AG04450 (cell line): ENCODE results near the gene NME4. TPM values are rescaled to one million over a fixed set of nuclear protein-coding genes. Genes with fewer than 3 reads are reported as not detected.
A peak's percentile ranks its signal among the peaks of the same experiment; 100 is the strongest.
"Not testable (repeated sequence)": the region's sequence is repeated elsewhere in the genome, so short reads cannot be mapped to it uniquely, and the experiment has no call there.

Experiments used
- CTCF ChIA-PET: fragments of 300-600, 350-600 bp; formaldehyde crosslinking; extraction: SDS; loops from one replicate; lab custom pipeline; 2022; ENCODE audit warnings: antibody characterized with exemption, inconsistent platforms; lab: Charles Lee
- POLR2A ChIA-PET: fragments of 350-600 bp; formaldehyde crosslinking; extraction: SDS; loops from one replicate; lab custom pipeline; 2021; ENCODE audit warnings: antibody characterized with exemption, inconsistent platforms; lab: Yijun Ruan, JAX
- DNase-seq: peaks from one replicate; pipeline ENCODE4 v3.0.0-alpha.2; 2011; ENCODE audit warnings: low read depth, low spot score
- H3K27ac ChIP-seq: one replicate; pipeline ENCODE4 v1.5.1; 2012; ENCODE audit warnings: low read depth, low read length, control low read depth
- H3K27me3 ChIP-seq: one replicate; pipeline ENCODE4 v1.6.0; 2012; ENCODE audit warnings: low read length; ENCODE audit not compliant: control insufficient read depth, insufficient read depth
- H3K4me3 ChIP-seq: 2 replicates; pipeline ENCODE4 v1.5.1; 2011; ENCODE audit warnings: mild to moderate bottlenecking, low read depth, low read length, control low read depth
- H3K9me3 ChIP-seq: 2 replicates; pipeline ENCODE4 v1.5.1; 2012; ENCODE audit warnings: low read length; ENCODE audit not compliant: control insufficient read depth, insufficient read depth
- polyA plus RNA-seq: library from polyadenylated mRNA; depleted of rRNA; stranded (reverse); fragments of >200 nt; gene quantifications from 2 replicates; pipeline ENCODE4 v1.2.3, GENCODE V29; 2011
- TF ChIP-seq, protein P1 (sequence below): IDR thresholded peaks from 2 replicates; pipeline ENCODE4 v1.5.1; 2011; ENCODE audit warnings: low read depth, low read length, control low read depth, inconsistent platforms

Gene NME4
- polyA plus RNA-seq, 1 experiment = 156 TPM

DNA sequence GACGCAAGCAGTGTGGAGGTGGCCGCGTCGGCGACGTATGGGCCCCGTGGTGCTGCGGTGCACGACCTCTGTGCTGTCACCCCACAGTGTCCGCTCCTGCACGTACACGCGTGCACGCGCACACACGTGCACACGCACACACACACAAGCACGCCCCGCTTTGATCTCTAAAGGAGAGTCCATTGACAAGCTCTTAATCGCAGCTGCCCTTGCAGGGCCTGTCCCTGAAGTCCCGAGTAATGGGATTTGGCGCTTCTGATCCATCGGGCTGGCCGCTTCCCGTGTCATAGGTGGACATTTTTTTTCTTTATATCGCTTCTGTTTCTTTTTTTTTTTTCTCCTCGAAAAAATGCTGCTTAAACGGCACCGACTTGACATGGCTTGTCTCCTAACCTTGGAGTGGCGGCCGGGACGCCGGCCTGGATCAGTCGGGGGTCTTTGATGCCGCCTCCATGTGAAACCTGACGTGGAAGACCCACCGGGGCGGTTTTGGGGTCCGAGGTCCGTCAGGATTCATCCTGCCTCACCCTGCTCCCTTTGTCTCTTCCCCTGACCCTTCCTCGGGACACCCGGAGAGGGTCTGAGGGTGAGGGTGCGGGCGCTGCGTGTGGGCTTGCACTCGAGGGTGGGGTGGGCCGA is 36.2 kb upstream of the NME4 start:
- TF ChIP-seq, protein P1, sequence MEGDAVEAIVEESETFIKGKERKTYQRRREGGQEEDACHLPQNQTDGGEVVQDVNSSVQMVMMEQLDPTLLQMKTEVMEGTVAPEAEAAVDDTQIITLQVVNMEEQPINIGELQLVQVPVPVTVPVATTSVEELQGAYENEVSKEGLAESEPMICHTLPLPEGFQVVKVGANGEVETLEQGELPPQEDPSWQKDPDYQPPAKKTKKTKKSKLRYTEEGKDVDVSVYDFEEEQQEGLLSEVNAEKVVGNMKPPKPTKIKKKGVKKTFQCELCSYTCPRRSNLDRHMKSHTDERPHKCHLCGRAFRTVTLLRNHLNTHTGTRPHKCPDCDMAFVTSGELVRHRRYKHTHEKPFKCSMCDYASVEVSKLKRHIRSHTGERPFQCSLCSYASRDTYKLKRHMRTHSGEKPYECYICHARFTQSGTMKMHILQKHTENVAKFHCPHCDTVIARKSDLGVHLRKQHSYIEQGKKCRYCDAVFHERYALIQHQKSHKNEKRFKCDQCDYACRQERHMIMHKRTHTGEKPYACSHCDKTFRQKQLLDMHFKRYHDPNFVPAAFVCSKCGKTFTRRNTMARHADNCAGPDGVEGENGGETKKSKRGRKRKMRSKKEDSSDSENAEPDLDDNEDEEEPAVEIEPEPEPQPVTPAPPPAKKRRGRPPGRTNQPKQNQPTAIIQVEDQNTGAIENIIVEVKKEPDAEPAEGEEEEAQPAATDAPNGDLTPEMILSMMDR = no peak
- ChIA-PET CTCF (interaction anchor here (0.6 to 2.7 kb wide), 2 partner anchors 161 to 254 kb away, joined by 5 to 30 read pairs; no protein-coding TSS in a partner anchor), POLR2A (no interaction called here)
- no peak for DNase-seq
- no peaks in the 10 kb centered on the region for H3K27me3 ChIP-seq
- no peaks in the 10 kb centered on the region; the same call in 1 of the 2 replicates for H3K9me3 ChIP-seq
- no peak overlapping the region for H3K4me3 ChIP-seq
- H3K27ac ChIP-seq = no peak overlapping the region

- ChIA-PET POLR2A (no interaction called here), CTCF (interaction anchor here (0.6 to 2.7 kb wide), 10 partner anchors 16 to 295 kb away, joined by 3 to 30 read pairs (median 4); no protein-coding TSS in a partner anchor)
- TF ChIP-seq, protein P1 = no peak
- Histone ChIP-seq H3K27ac (no peak overlapping the region), H3K9me3 (no peaks in the 10 kb centered on the region; the same call in 1 of the 2 replicates), H3K27me3 (no peaks in the 10 kb centered on the region), H3K4me3 (no peak overlapping the region)
- DNase-seq = no peak
These were observed 35.6 kb upstream of the NME4 start for GRCh38 chr16:361341-361871.

DNA sequence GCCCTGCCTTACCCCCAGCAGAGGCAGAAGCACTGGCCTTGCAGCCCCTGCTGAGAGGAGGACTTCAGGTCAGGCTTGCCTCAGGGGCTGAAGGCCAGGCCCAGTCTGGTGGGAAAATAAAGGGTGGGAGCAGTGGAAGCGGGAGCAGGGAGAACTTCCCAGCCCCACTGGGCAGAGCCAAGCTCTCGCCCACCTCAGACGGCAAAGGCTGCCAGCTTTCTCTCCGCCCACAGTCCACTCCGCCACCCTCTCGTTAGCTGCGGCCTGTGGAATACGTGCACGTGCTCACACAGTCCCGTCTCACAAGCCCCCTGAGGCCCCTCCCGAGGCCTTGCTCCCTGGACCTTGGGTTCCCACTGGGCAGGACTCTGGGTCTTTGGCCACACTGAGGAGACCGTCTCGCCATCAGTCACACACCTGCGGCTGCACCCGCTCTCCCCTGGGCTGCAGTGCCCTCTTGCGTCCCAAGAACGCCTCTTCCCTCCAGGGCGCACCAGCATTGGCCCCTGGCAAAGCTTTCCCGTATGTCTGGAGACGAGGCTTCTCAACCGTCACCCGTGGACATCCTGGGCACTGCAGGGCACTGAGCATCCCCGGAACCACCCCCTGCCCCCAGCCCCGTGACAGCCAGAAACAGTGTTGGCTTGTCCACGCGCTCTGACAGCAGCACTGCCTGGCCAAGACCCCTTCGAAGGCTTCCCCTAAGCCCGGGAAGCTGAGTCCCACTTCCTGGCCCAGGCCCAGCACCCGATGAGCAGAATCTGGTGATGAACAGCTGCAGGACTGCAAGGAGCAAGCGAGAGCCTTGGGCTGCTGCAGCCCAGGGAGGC is 34.9 kb upstream of the NME4 start:
- Histone ChIP-seq H3K27ac (no peak overlapping the region), H3K27me3 (no peaks in the 10 kb centered on the region), H3K4me3 (no peak overlapping the region), H3K9me3 (no peaks in the 10 kb centered on the region; the same call in 1 of the 2 replicates)
- CTCF ChIA-PET = interaction anchor here (0.6 to 2.7 kb wide), 21 partner anchors 8 to 299 kb away, joined by 3 to 30 read pairs (median 4); partner anchors contain the start of genes FAM234A and MRPL28
- POLR2A ChIA-PET = interaction anchor here (0.6 to 0.9 kb wide), 2 partner anchors 10 to 137 kb away, joined by 3 to 6 read pairs; no protein-coding TSS in a partner anchor
- peak; percentile 46 for DNase-seq
- TF ChIP-seq, protein P1 = peak; percentile 85

- not testable (repeated sequence) for DNase-seq, H3K27me3 ChIP-seq, H3K9me3 ChIP-seq, H3K4me3 ChIP-seq, H3K27ac ChIP-seq
- CTCF ChIA-PET = interaction anchor here (0.7 to 2.7 kb wide), 17 partner anchors 8 to 300 kb away, joined by 3 to 30 read pairs (median 4); partner anchors contain the start of genes FAM234A and MRPL28
- POLR2A ChIA-PET = interaction anchor here (0.6 to 0.9 kb wide), 2 partner anchors 11 to 138 kb away, joined by 3 to 6 read pairs; no protein-coding TSS in a partner anchor
These were observed 34.3 kb upstream of the NME4 start for GRCh38 chr16:362702-362999.

DNA sequence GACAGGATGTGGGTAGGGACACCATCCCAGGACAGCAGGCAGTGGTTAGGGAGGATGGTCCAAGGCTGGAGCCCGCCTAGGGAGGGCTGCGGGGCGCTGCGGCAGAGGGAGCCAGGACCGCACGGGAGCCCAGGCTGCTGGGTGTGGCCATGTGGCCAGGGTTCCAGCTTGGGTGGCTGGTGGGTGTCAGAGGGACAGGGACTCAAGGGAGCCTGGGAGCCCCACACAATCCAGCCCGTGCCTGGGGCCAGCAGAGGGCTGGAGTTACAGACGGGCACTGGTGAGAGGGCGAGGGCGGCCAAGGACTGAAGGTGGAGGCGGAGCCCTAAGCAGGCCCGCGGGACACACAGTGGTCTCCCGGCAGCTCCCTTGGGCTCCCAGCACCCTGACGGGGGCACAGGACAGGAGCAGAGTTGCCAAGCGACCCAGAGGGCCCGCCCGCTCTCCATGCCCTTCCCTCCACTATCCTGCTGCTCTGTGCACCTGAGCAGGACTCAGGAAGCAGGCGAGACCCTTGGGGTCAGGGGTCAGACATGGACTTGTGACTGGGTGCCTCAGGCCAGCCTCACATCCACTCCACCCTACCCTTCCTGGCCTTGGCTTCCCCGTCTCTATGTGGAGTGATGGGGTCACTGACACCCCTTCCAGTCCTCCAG is 33.8 kb upstream of the NME4 start:
- Histone ChIP-seq H3K27me3 (no peaks in the 10 kb centered on the region), H3K4me3 (no peak overlapping the region), H3K27ac (no peak overlapping the region), H3K9me3 (no peaks in the 10 kb centered on the region; the same call in 1 of the 2 replicates)
- POLR2A ChIA-PET = no interaction called here
- CTCF ChIA-PET = interaction anchor here (0.8 to 2.7 kb wide), 6 partner anchors 10 to 300 kb away, joined by 3 to 30 read pairs (median 4); partner anchors contain the start of gene FAM234A
- TF ChIP-seq, protein P1 = no peak
- no peak for DNase-seq
